Activated naive CD4-positive, alpha-beta T cell treated with Interleukin-2 at 50 U/mL for 16 hours (primary cell): ENCODE data around the gene DOHH.
"Not testable (repeated sequence)": the region's sequence is repeated elsewhere in the genome, so short reads cannot be mapped to it uniquely, and the experiment has no call there.

Source experiments
- DNase-seq: peaks from one replicate; pipeline ENCODE4 v3.0.0-alpha.2; 2020

DOHH gene

DNA sequence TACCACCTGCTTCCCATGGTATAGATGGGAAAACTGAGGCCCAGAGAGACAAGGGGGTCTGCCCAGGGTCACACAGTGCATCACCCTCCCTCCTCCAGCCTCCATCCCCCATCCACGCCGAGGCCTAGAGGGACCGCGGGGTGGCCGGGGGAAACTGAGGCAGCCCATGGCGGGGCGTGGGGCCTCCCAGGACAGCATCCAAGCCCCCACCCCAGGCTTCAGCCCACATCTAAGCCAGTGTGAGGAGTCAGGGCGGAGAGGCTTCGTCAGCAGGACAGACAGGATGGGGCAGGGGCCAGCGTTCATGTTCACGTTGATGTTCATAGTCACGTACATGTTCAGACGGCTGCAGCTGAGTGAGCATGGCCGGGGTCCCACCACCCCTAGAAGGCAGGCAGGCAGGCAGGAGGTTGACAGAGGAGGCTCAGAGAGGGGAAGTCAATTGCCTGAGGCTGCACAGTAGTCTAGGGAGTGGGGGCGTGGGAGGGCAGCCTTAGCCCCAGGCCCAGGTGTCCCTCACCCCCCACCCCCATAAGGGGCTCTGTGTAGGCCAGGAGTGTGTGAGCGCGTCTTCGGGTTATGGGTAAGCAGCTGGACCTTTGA lies 43.4 kb downstream of the DOHH start:
- no peak for DNase-seq

DNA sequence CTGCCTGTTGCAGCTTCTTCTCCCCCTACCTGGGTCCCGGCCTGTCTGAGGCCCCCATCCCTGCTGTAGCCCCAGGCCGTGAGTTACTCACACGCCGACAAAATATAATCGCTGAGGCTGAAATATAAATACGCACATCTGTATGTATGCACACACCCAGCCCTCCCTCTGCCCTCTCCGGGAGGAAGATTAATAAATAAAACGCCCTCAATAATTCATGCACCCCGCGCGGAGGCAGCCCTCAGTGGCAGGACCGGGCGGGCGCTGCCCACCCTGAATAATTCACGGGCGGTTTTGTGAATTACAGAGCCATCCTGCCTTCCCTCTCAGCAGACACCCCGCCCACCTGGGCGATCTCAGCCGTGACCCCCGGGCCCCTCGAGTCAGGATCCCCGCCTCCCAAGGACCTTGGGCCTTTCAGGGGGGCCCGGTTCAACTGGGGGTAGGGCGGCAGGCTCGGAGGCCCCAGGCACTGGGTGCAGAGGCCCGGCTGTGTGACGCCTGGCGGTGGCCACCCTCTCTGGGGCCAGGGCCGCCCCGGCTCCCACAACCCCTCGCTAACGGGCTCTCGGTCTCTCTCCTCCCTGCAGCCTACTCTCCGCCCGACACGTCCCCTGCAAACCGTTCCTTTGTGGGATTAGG lies 44.4 kb downstream of the DOHH start:
- DNase-seq = no peak

- no peak for DNase-seq
Measured at GRCh38 chr19:3455393-3455955, 45.0 kb downstream of the DOHH start.

DNA sequence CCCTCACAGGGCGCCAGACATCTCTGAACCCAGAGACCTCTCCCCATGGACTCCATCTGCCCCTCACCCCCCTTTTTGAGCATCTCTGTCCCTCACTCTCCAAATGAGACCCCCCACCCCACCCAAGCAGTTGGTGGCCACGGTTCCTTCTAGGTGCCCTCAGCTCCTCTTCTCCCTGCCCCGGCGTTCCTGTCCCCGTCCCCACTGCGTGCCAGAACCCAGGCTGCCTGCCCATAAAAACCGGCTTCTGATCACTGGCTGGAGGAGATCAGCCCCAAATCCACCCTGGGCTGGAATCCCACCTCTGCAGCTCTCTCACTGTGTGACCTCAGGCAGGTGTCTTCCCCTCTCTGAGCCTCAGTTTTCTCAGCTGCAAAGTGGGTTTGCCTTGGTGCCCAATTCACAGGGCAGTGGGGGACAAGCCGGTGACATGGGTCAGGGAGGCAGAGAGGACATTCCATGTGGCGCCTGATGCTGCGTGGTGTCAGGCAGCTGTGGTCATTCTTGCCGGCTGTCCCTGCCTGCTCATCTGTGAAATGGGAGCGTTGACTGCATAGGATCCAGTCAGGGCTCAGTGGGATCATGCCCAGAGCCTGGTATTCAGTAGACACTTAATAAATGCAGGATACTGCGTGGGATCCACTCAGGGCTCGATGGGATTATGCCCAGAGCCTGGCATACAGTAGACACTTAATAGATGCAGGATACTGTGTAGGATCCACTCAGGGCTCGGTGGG lies 45.6 kb downstream of the DOHH start:
- no peak for DNase-seq

DNA sequence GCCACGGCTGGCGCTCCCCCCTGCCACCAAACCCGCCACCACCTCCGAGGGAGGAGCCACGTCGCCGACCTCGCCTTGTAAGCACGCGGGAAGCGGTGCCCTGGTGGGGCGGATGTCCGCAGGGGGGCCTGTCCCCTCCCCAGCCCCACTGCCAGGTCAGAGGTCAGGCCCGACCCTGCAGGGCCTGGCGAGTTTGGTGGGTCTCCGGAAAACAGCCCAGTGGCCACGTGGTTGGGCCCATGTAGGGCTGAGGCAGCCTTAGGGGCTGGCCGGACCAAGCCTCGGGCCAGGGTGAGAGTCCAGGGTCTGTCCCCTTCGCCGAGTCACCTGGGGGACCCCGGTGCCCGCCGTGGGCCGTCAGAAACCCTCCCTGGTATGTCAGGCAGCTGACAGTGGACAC lies 46.6 kb downstream of the DOHH start:
- no peak for DNase-seq

DNA sequence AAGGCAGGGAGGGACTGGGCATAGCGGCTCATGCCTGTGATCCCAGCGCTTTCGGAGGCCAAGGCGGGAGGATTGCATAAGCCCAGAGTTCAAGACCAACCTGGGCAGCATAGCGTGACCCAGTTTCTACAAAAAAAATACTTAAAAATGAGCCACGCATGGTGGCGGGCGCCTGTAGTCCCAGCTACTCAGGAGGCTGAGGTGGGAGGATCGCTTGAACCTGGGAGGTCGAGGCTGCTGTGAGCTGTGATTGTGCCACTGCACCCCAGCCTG lies 47.6 kb downstream of the DOHH start:
- not testable (repeated sequence) for DNase-seq

GRCh38 chr19:3452171-3452941 lies 48.1 kb downstream of the DOHH start:
- DNase-seq = no peak

- no peak for DNase-seq
Measured at GRCh38 chr19:3451451-3451866, 49.0 kb downstream of the DOHH start.

- no peak for DNase-seq
Measured at GRCh38 chr19:3450796-3451411, 49.6 kb downstream of the DOHH start.

DNA sequence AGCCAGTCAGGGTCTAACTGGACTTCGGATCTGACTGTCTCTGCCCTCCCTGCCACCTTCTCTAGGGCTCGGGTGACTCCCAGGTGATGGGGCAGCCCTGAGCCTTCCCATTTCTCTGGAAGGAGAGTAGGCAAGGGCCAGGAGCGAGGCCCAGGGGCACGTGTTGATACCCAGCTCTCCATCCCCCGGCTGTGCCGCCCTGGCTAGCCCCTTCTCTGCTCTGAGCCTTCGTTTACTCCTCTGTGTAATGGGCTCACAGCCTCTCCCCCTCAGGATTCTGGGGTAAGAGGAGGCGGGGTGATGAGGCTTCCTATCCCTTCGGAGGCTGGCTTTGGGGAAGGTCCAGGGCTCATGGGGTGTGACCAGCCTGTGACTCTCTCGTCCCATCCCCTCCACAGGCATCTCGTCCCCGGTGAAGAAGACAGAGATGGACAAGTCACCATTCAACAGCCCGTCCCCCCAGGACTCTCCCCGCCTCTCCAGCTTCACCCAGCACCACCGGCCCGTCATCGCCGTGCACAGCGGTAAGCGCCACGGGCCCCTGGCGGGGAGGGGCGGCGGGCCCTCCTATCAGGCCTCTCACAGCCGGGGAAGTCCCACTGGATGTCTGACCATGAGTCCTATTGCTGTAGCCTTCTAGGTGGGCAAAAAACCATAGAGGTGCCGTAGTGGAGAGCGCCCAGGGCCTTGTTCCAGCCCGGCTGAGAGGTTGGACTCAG lies 51.7 kb downstream of the DOHH start:
- DNase-seq = no peak

DNA sequence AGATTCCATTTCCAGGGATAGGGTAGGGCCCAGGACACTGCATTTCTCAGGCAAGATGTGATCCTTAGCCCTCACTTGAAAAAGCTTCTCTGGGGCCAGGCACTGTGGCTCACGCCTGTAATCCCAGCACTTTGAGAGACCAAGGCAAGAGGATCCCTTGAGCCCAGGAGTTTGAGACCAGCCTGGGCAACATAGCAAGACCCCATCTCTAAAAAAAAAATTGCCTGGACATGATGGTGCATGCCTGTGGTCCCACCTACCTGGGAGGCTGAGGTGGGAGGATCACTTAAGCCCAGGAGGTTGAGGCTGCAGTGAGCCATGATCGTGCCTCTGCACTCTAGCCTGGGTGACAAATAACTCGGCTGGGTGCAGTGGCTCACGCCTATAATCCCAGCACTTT lies 53.8 kb downstream of the DOHH start:
- not testable (repeated sequence) for DNase-seq

DNA sequence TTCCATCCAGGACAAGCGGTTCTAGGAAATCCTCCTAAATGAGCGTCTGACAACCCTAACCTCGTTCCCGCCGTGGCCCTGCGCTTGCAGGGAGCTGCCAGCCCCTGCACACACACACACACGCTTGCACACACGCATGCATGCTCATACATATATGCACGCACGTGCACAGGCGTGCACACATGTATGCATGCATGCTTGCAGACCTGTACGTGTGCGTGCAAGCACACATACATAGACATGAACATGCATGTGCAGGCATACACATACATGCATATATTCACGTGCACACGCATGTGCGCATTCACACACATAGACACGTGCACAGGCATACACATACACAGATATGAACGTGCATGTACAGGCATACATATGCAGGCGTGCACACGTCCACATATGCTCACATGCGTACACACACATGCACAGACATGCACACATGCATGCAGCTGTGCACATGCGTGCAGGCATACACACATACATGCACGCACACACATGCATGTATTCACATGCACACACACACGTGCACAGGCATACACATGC lies 55.7 kb downstream of the DOHH start:
- DNase-seq = no peak

GRCh38 chr19:3443840-3444694 lies 56.4 kb downstream of the DOHH start:
- no peak for DNase-seq

DNA sequence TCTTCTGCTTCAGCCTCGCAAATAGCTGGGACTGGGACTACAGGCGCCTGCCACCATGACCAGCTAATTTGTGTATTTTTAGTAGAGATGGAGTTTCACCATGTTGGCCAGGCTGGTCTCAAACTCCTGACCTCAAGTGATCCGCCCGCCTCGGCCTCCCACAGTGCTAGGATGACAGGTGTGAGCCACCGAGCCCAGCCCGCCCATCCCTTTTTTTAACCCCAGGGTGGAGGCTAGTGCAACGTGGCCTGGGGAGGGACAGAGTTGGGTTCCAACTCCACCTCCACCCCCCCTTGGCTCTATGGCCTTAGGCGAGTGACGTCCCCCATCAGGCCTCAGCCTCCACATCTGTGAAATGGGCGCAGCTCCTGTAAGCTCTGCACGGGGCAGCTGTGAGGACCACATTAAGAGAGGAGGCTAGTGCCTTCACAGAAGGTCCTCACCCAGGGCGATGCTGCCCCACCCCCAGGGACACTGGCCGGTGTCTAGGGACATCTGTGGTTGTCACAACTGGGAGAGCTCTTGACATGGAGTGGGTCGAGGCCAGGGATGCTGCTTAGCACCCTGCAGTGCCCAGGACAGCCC lies 57.9 kb downstream of the DOHH start:
- no peak for DNase-seq

DNA sequence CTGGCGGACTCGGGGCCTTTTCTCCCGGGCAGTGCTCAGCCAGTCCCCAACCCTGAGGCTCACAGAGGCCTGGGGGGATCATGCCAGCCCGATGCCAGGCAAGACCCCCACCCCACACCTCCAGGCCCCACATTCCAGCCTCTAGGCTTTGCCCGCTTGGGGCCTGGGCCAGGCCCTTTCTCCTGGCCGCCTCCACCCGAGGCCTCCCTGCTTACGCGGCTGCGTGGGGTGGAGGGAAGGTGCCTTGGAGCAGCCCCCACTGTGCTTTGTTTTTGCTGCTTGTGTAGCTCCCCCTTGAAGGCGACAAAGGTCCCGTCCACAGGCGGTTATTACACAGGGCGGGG lies 58.5 kb downstream of the DOHH start:
- no peak for DNase-seq

DNA sequence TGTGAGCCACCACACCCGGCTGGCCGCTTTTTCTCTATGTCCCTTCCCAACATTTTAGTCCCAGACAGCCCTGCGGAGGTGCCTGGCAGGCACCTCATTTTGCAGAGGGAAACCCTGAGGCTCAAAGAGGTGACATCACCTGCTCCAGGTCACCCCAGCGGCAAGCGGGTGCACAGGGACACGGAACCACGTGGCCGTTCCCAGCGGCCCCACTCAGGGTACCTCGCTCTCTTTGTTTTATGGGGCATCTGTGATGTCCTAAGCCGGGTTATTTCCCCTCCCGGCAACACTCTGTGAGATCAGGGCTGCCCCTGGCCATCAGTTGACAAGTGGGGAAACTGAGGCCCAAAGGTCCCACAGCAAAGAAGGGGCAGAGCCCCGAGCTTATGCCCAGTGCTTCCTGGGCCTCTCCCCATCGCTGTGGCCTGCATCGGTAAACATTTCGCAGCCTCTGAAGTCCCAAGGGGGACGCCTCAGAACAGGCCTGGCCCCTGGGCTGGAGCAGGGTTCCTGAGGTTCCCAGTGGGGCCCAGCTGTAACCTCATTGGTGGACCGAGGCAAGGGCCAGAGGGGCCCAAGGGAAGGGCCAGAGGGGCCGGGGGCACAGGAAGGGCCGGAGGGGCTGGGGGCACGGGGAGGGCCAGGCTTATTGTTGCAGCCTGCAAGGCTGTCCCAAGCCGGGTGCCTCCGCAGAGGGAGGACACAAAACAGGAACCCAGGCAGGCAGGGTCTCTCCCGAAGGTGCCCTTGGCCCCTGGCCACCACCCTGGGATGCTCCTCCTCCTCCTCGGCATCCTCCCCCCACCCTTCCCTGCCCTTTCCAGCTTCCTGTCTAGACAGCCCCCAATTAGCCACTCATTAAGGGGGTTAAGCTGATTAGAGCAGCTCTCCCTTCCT lies 59.1 kb downstream of the DOHH start:
- DNase-seq = no peak
